C4-2B (cell line): ENCODE data around the gene CPTP.

Experiments used
- ZFX ChIP-seq: fragments of 450-650 bp; IDR thresholded peaks from 2 replicates; pipeline ENCODE4 v1.6.1; 2017
- TF ChIP-seq, protein P1 (sequence below): fragments of 450-650 bp; conservative IDR thresholded peaks from 2 replicates; pipeline ENCODE4 v1.5.1; 2017; ENCODE audit warnings: mild to moderate bottlenecking

DNA sequence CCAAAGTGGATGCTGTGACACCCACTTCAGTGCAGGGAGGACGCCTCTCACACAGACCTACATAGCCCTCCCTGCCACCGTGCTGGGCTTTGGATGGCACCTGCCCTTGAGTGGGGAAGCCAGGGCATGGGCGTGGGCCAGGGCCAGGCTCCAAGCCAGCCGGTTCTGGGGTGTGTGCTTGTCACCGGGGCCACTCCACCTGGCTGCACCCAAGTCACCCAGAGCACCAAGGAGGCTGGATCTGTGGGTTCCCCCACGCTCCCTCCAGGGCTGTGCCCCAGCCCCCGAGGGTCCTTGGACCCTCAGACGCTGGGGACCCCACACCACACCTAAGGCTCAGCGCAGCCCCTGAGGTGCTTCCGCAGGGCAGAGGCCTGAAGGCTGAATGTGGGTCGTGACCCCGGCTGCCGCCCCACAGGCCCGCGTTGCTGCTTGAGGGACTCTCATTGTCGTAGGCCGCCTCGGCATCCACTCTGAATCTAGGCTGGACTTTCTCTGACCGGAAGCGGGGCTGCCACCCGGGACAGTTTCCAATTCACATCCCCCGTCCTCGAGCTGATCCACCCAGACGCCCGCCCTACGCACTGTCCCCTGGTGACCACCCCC lies 32.3 kb downstream of the CPTP start:
- TF ChIP-seq, protein P1, sequence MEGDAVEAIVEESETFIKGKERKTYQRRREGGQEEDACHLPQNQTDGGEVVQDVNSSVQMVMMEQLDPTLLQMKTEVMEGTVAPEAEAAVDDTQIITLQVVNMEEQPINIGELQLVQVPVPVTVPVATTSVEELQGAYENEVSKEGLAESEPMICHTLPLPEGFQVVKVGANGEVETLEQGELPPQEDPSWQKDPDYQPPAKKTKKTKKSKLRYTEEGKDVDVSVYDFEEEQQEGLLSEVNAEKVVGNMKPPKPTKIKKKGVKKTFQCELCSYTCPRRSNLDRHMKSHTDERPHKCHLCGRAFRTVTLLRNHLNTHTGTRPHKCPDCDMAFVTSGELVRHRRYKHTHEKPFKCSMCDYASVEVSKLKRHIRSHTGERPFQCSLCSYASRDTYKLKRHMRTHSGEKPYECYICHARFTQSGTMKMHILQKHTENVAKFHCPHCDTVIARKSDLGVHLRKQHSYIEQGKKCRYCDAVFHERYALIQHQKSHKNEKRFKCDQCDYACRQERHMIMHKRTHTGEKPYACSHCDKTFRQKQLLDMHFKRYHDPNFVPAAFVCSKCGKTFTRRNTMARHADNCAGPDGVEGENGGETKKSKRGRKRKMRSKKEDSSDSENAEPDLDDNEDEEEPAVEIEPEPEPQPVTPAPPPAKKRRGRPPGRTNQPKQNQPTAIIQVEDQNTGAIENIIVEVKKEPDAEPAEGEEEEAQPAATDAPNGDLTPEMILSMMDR, result no peak
- no peak for TF ChIP-seq ZFX
